NB4 (cell line): Measurements from ENCODE around the gene CTBP2.

ENCODE experiments used
- CTCF ChIP-seq: IDR thresholded peaks from one replicate; pipeline ENCODE4 v1.5.1; 2012; ENCODE audit warnings: low read depth, low read length
- MAX ChIP-seq: IDR thresholded peaks from 2 replicates; pipeline ENCODE4 v1.6.1; 2011; ENCODE audit warnings: low read depth, low read length
- POLR2A ChIP-seq: IDR thresholded peaks from 2 replicates; pipeline ENCODE4 v1.6.1; 2011; ENCODE audit warnings: mild to moderate bottlenecking; ENCODE audit not compliant: insufficient read length; ENCODE audit errors: extremely low read depth

GRCh38 chr10:124996127-124996853 lies 164.1 kb downstream of the CTBP2 start:
- no peak for TF ChIP-seq CTCF
- TF ChIP-seq MAX, result no peak
- TF ChIP-seq POLR2A, result no peak
